Measurements from ENCODE around the gene IGF1R.

The IGF1R gene

DNA sequence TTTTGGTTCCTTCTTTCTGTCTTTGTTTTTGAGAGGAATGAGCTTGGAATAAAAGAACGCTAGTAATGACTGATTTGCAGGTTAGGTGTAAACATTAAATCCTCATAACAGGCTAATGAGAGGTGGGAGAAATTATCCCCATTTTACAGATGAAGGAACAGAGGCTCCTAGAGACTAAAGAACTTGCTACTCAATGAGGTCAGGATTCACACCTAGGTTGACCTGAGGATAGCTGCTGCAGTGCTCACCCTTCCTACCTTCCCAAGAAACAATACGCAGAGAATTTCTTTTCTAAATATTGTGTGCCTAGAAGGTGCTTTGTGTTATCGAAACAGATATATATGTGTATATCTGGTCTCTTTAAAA is 106.3 kb downstream of the IGF1R start:
- no peak for DNase-seq

DNA sequence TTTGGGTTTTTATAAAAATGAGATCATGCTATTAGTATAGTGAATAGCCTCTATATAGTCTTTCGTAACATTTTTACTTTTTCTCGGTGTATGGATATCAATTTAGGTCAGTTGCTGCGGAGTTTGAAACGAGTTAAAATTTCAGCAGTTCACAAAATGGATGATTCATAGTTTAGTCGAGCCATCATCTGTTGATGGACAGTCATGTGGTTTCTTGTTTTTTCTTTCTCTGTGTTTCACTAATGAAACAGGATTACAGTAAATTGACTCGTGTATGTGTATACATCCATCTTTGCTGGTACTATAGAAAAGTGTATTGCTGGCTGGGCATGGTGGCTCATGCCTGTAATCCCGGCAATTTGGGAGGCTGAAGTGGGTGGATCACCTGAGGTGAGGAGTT is 106.8 kb downstream of the IGF1R start:
- no peak for DNase-seq

DNA sequence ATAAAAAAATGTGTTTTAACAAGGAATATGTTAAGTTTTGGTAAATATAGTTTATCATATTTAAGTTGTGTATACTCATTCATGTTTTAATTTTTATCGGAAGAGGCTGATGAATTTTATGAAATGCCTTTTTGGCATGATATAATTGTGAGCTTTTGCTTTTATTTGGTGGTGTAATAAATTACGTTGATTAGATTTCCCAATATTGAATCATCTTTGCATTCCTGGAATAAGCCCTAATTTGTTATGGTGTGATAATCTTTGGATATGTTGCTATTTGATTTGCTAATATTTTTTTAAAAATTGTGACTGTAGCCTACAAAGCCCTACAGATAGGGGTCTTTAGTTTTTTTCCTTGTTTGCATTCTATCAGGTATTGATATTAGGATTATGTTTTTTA is 107.4 kb downstream of the IGF1R start:
- no peak for DNase-seq

DNA sequence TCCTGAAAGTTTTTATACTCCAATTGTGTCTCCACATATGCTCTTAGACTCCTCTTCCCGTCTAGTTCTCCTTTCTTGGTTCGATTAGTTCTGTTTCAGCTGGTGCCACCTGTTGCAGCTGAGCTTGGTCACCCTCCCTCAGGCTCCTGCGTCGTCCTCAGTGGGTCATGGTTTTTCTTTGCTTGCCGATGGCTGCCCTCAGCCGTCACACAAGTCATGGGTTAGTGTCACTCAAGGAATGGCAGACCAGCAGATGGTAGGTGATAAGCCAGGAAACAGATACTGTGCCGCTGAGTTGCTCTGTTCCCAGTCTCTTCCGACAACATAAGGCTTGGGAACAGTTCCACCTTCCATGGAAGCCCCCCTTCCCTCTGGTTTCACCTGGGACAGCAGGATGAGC is 109.9 kb downstream of the IGF1R start:
- no peak for DNase-seq

DNA sequence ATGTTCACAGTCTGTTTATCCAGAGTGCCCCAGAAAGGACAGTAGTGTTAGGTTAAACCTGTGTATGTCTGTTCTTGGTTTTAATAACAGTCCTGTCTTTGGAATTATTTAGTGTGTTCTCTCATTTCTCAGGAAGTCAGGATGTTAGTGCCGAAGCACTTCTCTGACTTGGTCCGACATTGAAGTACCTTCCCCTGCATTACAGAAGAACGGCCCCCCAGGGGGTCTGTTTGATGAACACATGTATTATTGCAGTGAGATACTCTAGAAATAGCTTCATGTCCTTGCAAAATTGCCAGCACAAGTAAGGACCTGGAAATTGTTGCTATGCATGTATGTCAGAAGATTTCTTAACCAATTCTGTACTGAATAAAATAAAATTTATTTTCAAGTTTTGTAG is 110.9 kb downstream of the IGF1R start:
- no peak for DNase-seq

DNA sequence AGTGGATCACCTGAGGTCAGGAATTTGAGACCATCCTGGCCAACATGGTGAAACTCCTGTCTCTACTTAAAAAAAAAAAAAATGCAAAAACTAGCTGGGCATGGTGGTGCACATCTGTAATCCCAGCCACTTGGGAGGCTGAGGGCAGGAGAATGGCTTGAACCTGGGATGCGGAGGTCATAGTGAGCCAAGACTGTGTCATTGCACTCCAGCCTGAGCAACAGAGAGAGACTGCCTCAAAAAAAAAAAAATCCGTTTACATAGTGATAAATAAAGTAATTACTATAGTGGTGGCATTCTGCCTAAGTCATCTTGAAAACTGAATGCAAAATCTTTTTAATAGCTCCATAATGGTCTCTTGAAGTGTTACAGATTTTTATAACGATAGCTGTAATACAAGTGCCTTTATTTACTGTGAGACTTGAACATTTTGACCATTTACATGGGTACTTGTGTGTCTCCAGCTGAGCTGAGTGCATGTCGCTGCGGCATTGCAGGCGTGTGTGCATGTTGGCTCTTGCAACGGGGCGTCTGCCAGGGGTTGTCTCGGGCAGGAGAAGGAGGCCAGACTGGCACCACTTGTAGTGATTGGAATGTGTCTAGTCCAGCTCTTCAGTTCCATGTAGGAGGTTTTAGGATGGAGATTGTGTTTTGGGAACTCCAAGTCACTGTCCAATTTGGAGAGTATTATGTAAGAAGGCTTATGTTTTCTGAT is 111.9 kb downstream of the IGF1R start:
- DNase-seq: no peak

DNA sequence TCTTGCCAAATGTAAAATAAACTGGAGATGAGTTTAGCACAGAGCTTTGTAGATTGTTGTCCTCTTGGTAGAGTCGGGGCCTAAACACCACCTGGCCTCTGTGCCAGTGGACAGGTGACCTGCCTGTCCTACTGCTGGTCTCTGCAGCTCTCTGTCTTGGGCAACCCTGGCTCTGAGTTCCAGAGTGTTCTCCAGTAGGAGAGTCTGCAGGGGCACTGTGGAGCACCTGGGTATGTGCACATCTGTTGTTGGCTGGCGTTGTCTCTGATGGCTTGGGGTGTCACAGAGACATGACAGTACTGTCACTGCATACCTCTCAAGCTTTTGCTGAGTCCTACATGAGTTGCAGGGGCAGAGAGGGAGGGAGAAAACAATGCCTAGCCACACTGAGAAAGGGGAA is 112.6 kb downstream of the IGF1R start:
- DNase-seq: no peak

DNA sequence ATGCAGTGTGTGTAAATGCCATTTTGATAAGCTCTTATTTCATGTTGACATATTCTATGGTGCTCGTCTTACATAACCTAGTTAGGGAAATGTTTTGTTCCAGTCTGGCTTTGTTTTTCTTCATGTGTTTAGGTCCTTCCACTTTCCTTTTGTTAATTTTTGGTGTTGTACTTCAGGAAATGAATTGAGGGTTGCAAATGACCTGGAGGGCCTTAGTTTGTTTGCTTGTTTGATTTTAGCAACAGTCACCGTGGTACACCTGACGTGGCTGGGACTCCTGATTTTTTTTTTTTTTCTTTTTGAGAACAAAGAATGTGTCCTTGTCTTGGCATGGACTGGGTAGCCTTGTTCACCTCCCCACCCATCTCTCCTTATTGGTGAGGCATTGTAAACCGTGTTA is 114.8 kb downstream of the IGF1R start:
- no peak for DNase-seq

DNA sequence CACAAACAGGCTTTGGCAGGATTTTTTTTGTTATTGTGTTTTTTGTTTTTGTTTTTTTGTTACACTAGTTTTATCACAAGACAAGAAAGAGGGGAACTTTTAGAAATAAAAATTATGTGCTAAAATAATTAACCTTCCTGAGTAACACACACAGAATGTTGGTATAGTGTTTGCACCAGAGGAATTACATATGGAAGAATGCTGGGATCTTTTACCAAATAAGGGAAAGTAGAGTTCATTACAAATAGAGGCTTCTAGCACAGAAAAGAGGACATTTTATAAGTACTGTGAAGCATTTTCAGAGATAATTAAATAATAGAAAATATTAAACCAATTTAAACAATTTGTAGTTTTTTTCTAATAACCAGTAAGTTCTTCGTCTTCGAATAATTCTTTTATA is 116.0 kb downstream of the IGF1R start:
- no peak for DNase-seq

DNA sequence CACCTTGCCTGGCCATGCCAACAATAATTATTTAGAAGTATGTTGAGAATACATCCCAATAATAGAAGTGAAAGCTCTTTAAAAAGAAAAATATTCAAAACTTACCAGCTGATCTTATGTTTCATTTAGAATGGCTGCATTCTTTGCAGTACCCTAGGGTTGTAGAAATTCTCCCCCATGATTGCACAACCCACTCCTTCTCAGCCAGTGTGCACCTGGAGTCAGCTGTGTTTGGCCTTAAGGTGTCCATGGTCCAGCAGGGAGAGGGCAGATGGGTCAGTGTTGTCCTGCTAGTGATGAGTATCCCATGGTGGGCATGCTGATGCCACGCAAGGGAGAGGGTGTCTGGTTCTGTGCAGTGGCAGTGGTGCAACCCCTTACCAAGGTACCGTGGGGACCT is 117.3 kb downstream of the IGF1R start:
- DNase-seq: no peak

DNA sequence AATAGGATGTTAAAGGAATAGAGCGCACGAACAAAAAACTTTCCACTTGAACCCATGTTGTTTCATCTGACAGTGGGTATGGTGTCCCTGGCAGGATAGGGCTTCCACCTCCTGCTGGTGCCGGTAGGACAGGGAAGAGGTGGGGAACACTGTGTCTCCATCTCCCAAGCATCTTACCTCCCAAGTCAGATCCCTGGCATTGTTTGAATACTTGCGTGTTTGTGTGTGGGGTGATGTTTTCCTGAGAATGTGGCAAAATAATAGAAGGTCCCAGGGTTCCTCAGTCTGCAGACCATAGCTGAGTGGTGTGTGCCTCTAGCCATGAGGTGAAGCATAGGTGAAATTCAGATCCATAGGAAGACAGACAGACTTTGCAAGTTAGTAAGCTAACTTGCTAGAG is 119.4 kb downstream of the IGF1R start:
- DNase-seq: no peak

DNA sequence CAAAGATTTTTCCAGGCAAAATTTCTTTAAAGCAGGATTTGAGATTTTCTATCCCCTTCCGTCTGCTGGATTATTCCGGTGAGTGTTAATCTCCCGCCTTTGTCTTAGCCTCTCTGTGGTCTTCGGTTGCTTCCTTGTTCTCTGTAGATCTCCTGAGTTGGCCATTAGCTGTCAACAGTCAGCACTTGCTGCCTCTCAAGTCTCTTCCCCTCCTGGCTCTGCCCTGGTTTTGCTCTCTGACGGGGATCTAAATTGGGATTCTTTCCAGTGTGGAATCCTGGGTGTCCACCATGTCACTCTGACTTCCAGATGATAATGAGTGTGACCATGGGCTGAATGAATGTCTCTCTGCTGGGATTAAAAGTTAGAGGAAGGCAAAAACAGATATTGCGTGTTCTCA is 121.5 kb downstream of the IGF1R start:
- DNase-seq: no peak

DNA sequence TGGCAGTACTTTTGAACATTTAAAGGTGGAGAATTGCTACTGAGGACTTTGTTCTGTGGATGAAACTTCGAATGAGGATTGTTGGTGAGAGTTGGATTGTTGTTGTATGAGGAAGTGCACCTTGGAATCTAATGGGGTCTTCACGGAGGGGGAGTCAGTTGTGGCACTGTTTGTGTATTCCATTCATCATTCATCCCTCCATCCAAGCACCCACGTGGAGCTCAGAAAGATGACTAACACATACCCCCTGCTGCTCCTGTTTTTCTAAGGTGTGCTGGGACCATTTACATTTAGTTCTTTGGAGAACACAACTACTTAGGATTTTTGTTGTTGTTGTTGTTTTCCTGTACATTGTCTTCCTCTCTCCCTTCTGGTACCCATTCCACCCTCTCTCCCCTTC is 122.6 kb downstream of the IGF1R start:
- DNase-seq: no peak

DNA sequence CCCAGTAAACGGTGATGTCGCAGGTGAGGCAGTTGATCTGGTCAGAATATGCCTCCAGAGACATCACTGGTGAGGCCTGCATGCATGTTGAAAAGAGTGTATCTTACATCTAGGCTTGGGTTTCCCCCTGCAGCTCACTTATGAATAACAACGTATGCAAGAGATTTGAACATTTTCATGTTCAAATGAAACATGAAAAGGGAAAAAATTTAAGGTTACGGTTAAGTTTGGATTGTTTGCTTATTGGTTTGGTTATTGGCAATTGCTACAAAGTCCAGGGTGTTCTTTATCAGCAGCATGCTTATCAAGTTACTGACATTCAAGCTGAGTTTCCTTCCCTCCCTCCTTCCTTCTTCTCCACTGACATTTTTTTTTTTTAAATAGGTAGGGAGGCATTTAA is 123.2 kb downstream of the IGF1R start:
- DNase-seq: no peak

DNA sequence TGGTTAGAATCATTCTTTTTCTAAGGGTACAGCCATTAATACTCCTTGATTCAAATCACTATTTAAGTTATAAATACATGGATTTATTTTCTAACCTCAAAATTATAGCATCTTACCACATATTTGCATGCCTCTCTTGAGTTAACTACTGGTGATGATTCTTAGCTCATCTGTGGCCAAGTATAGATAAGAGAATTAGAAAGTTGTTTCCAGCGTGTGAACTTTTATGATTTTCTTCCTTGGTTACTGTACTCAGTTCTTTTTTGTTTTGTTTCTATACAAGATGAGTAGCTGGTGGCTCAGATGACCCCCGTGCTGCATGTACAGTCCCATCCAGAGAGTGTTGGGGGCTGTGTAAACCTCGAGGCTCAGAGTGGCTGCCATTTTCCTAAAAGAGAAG is 124.6 kb downstream of the IGF1R start:
- no peak for DNase-seq

DNA sequence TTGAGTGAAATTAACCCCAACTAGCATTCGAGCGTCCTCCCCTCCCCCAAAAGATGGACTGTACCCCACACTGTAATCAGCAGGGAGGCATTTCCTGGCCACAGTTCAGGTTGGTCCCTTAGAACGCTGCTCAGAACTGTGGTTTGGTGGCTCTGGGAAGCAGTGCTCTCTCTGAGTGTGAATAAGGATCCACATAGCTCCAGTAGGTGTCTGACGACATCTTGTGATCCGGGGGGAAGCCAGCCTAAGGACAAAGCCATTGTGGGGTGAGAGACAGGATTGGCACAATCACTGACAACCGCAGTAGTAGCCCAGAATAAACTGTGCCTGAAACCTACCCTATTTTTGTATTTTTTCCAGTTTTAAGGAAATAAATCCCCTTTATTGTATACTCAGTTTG is 125.3 kb downstream of the IGF1R start:
- DNase-seq: no peak

DNA sequence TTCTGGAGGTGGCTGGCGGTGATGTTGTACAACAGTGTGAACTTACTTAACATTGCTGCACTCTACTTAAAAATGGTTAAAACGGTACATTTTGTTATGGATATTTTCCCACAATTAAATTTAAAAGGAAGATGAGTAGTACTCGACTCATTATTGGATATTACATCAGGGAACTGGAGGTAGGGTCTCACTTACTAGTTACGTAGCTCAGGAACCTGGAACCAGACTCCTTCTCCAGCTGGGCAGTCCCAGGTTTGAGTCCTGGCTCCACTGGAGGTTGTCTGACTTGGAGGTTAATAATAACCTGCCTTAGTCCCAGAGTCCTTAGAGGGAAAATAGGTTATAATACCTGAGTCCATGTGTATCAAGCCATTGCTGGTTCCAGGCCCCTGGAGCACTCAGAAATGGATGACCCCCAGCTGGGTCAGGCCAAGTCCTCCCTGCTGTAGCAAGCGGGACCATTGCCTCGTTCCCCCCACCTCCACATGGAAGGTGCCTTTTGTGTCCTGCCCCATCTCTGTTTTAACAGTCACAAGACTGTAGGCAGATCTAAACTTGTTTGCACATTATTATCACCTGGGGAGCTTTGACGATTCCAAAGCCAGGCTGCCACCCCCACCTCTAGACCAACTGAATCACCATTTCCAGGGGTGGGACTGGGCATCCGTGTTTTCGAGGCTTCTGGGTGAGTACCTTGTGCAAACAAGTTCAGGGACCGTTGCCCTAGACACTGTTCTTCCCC is 126.6 kb downstream of the IGF1R start:
- DNase-seq: no peak

DNA sequence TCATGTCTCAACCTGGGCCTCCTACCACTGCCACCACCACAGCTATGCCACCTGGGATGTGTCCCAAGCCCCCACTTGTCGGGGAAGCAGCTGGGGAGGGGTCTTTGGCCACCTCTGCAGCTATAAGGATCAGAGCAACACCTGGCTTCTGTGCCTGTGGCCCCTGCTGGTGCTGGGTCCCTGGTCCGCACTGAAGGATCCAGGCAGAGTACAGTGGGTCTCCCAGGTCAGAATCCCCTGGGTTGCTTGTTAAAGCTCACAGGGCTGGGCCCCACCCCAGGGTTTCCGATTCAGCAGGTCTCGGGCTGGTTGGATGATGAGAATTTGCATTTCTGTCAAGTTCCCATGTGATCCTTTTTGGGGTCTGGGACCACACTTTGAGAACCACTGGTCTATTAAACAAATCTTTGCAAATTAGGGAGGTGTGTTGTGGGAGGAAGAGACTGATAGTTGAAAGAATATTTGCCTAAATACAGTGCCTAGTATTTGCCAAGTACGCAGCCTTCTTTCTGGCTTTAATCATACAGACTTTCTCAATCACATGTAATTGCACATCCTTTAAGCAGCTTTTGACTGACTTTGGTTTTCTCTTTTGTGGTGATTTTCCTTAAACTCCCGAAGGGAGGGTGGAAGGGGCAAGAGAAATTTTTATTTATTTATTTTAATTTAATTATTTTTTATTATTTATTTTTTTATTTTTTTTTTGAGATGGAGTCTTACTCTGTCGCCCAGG is 127.3 kb downstream of the IGF1R start:
- no peak for DNase-seq

DNA sequence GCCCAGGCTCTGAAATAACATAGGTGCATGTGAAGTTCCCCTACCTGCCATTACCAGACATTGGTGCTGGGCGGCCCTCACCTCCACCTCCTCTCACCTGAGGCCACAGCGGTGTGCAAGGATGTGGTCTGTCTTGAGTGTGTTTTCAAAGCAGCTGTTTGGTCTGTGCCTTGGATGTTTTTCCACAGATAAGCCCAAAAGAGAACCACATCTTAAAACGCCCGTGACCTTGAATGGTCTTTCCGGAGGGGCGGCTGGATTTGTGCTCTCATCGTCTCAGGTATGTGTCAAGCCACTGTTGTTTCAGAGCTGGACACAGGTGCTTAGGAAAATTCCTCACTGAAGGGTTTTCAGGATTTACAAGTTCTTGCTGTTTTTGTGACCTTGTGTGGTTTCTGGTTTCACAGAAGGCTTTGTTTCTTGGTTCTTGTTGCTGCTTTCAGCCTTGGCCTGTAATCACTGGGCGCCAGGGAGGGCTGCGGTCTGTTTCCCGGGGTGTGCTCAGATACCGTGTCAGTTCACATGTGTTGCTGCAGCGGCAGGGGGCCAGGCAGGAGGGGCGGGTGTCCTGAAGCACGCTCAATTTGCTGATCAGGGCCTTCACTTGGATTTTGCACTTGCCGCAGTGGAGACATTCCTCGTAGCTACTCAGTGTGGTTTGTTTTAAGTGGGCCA is 128.4 kb downstream of the IGF1R start:
- no peak for DNase-seq

DNA sequence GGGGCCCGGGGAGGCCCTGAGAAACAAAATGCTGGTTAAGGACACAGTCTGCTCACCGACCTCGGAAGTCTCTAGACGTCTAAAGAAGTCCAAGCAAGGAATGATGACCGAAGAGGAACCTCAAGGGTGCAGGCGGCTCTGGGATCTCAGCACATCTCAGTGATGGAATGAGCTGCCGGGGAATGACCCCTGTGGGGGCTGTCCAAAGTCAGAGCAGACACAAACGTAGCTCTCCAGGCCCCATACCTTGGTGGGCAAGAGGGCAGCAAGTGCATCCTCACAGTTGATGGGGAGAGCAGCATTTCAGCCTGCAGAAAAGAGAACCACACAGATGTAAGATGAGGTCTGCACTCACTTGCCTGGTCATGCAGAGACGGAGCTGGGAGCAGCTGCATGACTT is 129.1 kb downstream of the IGF1R start:
- no peak for DNase-seq

DNA sequence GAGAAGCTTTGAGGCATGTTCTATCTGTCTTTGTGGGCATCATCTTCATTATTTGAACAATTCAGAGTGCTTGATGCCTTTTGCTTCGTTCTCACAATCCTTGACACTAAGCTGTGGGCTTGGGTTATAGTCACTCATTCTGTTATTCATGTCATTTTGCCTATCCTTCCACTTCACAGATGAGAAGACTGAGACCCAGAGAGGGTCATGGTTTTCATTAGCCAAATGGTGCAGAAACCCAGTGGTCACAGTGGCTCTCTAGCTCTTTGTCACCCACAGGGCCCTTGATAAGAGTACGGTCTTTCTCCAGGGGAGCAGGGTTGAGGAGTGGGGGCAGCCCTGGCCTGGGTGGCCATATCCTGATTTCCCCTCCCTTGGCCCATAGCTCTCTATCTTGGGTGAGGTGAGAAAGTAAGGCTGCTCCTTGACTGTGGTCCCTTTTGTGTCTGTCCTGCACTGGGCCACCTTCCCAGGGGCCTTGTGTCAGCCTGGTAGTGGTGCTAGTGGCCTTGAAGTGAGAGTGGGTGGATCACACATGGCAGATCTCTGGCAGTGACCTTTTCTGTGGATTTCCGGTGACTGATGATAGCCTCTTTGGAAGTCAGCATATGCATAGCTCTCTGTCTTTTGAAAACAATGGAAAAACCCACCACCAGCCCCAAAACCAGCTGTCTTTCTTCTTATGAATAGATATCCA is 130.1 kb downstream of the IGF1R start:
- DNase-seq: no peak

DNA sequence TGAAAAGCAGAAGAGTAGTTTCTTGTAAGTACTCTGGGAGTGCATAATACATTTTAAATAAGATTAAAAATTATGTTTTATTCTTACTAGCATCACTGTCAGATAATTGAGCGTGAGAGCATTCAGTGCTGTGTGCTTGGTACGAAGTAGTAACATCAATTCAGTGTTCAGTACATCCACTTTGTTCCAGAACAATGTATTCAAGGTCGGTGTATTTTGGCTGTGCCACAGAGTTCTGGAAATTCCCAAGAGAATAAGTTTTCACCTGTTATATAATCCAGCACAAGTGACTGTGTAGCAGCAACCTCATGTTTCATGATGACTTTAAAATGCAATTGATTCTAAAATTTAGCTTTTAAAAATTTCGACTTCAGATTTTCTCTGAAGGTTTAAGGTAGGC is 130.6 kb downstream of the IGF1R start:
- DNase-seq: no peak

DNA sequence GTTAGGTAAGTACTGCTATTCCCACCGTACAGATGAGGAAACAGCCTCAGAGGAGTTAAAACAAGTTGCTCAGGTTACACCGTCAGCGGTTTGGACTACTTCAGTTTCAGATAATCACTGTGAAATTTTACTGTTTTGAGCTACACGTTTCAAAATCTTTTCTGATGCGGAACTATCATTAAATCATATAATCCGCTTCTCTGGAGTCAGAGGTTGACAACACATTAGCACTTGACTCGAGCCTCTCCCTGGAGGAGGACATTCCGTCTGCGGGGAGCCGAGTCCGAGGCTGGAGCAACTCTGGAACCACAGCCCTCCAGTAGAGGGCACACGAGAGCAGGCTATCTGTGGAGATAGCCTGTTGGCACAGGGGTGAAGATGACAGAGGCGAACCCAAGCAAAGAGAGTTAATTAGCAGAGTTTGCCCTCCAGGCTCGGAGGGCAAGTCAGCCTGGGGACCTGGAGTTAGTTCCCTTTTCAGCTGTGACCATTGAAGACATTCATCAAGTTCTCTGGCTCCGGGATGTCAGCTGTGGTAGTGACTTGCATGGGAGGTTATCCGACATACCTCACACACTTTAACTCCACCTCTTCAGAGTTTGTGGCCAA is 131.2 kb downstream of the IGF1R start:
- DNase-seq: peak; percentile 79

Measured in stimulated activated CD4-positive, alpha-beta T cell treated with anti-CD3 and anti-CD28 coated beads, Interleukin-4, amount 100 ng/mL, for 24 hours (primary cell).